Middle frontal gyrus (tissue), 1 donor: ENCODE data around the gene PSMD3.
"Not testable (repeated sequence)": the region's sequence is repeated elsewhere in the genome, so short reads cannot be mapped to it uniquely, and the experiment has no call there.

Experiments
- DNase-seq: peaks from one replicate; pipeline ENCODE4 v3.0.0-alpha.2; 2015; ENCODE audit warnings: low spot score; ENCODE audit errors: extremely low spot score

Gene PSMD3

GRCh38 chr17:39980351-39981206 lies at the start of gene PSMD3:
Gene PSMD3, plus strand, starts transcription at chr17:39980807. Its CDS starts 164 bp downstream, at chr17:39980971.
- peak; percentile 99 for DNase-seq

DNA sequence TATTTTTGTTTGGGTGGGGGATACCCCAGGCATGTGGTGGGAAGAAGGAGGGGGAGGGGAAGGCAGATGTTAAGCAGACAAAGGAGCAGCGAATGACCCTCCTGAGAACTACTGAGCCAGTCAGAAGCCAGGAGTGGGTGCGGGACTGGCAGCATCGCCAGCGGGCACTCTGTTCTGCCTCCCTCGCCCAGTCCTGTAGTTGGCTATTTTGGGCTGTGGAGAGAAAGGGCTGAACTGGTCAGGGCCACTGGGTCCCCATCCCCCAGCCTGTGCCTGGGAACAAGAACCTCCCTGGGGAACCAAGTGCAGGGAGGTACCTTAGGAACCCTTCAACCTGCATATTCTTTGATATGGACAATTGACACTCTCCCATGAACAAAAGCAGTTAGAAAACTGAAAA lies 46.7 kb upstream of the PSMD3 start:
- DNase-seq: no peak

- no peak for DNase-seq
Measured at GRCh38 chr17:39934324-39934723, 46.3 kb upstream of the PSMD3 start.

DNA sequence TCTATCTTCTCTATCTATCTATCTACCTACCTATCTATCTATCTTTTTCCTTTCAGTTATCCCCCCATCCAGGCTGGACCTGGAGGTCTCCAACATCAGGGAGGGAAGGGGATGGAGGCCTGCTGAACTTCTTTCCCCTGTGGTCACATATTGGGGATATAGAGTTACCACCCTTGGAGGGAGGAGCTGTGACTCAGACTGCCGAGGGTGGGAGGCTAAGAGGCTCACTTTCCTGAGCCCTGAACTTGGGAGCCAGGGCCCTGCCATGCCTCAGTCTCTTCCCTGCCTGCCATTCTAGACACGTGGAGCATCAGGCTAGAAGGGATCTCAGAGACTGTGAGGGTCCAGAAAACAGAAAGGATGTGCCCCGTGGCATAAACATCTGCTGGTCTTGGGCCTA lies 44.7 kb upstream of the PSMD3 start:
- no peak for DNase-seq

DNA sequence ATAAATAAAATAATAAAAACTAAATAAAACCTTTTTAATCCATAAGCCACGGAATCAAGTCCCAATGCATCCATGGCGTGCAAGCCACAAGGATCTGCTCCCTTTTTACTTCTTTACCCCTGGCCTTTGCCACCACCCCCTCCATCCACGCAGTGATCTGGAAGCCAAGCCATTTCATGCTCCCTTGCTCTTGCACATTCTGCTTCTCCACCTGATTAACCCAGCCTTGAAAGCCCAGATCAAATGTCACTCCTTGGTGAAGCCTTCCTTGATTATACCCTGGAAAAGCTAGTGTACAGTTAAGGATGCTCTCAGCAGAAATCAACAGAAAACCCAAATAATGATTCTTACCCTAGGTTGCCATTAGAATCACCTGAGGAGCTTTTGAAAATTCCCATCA lies 43.2 kb upstream of the PSMD3 start:
- no peak for DNase-seq

DNA sequence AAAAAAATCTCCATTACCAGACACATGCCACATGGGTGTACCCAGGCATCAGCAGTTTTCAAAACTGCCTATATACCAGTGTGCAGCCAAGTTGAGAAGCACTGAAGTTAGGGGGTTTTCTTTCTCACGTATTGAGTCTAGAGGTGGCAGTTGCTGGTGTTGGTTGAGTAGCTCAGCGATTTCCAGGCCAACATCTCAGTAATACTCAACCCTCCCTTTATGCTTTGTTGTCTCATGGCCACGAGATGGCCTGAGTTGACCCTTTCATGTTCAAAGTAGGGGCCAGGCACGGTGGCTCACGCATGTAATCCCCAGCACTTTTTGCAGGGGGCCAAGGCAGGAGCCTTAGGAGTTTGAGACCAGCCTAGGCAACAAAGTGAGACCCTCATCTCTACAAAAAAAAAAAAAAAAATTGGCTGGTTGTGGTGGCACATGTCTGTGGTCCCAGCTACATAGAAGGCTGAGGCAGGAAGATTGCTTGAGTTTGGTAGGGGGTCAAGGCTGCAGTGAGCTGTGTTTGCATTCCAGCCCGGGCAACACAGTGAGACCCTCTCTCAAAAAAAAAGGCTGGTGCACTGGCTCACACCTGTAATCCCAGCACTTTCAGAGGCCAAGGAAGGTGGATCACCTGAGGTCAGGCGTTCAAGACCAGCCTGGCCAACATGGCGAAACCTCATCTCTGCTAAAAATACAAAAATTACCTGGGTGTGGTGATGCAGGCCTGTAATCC lies 42.3 kb upstream of the PSMD3 start:
- no peak for DNase-seq

DNA sequence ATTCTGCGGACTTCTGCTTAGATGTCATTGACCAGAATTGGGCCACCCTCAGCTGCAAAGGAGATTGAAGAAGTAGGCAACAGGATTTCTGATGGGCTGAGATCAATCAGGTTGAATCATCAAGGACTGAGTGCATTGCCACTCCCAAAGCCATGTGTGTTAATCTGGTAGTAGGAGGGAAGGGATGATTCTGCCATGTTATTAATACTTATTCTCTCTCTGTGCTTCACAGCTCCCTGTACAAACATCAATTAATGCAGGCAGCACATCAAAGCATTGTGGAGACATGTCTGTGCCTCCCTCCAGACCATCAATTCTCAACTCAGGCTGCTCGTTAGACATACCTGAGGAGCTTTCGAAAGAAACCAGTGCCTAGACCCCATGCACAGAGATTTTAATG lies 41.5 kb upstream of the PSMD3 start:
- DNase-seq: no peak

- no peak for DNase-seq
Measured at GRCh38 chr17:39939588-39940419, 40.8 kb upstream of the PSMD3 start.

DNA sequence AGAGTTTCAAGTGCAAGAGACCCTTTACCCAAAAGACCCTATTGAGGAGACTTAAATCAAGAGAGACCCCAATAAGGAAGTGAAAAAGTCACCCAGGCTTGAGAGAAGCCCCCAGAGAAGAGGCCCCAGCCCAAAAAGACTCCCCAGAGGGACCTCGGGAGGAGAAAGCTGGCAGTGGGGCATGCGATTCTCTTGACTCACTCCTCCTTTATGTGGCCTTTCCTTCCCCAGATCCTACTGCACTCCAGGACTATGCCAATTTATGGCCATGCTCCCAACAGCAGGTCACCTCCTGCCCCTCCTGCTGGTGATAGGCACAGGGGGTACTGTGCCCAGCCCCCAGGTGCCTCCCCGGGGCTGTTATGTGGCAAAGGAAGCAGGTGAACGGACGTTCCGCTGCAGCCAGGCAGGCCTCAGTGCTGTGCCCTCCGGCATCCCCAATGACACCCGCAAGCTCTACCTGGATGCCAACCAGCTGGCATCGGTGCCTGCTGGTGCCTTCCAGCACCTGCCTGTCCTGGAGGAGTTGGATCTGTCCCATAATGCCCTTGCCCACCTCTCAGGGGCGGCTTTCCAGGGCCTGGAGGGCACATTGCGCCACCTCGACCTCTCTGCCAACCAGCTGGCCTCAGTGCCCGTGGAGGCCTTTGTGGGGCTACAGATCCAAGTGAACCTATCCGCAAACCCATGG lies 36.8 kb upstream of the PSMD3 start:
- no peak for DNase-seq

DNA sequence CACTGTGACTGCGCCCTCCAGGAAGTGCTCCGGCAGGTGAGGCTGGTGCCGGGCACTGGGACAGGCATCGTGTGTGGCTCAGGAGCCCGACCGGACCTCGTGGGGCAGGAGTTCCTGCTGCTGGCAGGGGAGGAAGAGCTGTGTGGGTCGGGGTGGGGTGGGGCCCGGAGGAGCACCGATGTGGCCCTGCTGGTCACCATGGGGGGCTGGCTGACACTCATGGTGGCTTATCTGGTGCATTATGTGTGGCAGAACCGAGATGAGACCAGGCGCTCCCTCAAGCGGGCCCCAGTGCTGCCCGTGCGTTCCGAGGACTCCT lies 36.3 kb upstream of the PSMD3 start:
- no peak for DNase-seq

- no peak for DNase-seq
Measured at GRCh38 chr17:39946551-39947330, 33.9 kb upstream of the PSMD3 start.

DNA sequence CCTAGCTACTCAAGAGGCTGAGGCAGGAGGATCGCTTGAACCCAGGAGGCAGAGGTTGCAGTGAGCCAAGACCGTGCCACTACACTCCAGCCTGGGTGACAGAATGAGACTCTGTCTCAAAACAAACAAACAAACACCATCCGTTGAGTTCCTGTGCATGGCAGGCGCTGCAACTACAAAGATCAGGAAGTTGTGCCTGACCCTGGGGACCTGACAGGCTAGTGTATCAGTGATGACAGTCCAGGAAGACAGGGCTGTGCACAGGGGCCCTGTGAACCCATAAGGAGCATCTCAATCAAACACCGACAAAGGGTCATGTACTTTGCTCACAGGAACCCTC lies 32.1 kb upstream of the PSMD3 start:
- not testable (repeated sequence) for DNase-seq

DNA sequence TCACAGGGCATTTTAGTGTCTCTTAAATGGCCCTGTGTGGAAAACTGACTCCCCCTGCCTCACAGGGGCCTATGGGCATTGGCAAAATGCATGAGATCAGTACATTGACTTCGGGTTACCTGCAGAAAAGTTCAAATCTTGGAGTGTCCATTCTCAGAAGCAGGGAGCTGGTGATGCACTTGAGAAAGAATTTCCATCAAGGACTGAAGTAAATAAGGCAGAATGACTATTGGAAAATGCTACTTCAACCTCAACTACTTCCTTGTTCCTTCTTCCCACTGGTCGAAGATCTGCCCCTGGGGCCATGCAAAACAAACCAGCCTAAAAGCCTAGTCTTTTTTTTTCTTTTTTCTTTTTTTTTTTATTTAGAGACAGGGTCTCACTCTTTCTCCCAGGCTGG lies 31.6 kb upstream of the PSMD3 start:
- no peak for DNase-seq

GRCh38 chr17:39950871-39951348 lies 29.7 kb upstream of the PSMD3 start:
- DNase-seq: no peak

DNA sequence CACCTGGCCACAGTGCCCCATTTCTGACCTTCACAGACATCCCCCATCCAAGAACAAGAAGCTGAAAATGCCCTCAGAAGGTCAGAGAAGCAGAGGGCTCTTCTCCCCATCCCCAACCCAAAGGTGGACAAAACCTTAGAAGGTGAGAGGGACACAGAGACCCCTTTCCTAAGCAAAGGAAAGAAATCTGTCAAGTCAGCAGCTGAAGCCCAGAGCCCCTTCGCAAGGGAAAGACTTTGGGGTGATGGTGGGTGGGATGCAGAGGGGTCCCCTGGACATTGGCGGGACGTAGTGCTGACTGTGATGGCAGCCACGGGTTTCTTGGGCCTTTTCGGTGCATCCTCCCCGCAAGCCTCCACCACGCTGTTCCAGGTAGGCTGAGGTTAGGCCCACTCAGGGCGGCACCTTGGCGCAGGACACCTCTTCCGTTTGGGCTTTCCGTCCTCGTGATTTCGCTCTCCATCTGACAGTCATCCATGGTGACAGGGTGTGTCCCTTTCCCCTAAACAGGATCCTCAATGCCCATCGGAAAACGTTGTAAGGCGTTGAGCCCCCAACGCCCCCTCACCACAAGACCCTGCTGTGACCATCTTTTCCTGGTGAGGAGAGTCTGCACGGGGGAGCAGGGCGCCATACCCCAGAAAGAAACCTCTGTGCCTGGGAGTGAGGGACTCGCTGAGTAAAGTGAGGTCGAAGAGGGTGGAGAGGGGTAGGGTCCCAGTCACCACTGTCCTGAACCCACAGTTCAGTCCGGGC lies 28.5 kb upstream of the PSMD3 start:
- DNase-seq: no peak

DNA sequence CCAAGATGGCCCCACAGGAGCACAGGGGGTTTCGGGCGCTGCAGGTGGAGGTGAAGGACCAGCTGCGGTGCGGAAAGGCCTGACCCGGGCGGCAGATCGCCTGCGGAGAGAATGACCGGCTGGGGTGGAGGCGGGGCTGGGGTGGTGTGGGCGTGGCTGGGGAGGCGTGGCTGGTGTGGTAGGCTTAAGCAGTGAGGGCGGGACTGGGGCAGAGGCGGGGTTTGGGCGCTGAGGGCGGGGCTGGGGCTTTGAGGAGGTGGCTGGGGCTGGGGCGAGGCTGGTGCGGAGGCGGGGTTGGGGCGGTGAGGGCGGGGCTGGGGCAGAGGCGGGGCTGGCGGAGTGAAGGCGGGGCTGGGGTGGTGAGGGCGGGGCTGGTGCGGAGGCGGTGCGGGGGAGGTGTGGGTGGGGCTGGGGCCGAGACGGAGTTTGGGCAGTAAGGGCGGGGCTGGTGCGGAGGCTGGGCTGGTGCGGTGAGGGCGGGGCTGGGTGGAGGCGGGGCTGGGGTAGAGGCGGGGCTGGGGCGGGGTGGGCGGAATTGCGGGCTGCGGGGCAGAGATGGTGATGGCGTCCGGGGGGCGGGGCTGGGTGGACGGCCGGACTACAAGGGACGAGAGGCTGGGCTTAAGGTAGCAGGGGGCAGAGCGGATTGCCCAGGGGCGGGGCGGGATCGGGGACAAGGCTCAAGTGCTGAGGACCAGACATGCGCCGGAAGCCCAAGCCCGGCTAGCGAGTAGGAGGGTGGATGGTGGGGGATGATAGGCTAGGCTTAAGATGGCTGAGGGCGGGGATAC lies 27.7 kb upstream of the PSMD3 start:
- DNase-seq: peak; percentile 66

- no peak for DNase-seq
Measured at GRCh38 chr17:39953471-39953888, 27.1 kb upstream of the PSMD3 start.

DNA sequence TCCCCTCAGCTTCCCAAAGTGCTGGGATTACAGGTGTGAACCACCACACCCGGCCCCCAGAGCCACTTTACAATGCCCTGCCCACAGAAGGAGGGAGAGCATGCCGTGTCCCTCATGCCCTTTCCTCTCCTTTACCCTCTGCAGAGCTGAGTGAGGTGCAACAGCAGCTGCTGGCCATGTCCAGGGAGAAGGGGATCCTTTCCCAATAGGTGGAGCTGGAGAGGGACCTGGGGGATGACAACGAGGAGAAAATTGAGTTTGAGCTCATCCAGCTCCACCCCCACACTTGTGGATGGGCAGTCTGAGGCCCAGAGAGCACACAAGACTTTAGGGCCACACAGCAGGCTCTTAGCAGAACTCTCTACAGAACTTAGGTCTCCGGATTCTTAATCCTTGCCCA lies 25.7 kb upstream of the PSMD3 start:
- no peak for DNase-seq

GRCh38 chr17:39955726-39956225 lies 24.8 kb upstream of the PSMD3 start:
- DNase-seq: no peak
